K562 (cell line): ENCODE measurements around the gene CARD18. TPM values are rescaled to one million over a fixed set of nuclear protein-coding genes. Genes with fewer than 3 reads are reported as not detected.

ENCODE experiments used
- ATAC-seq: fragments of 200-7000 bp; cut with Tn5 transposase; 3 replicates; pipeline ENCODE4 v1.9.1; 2020; ENCODE audit warnings: moderate library complexity
- BruUV-seq: library from RNA; stranded (reverse); fragments of 400-500 nt; replicated peaks from 2 replicates; lab custom pipeline; 2021; lab: Mats Ljungman, UMichigan
- CTCF ChIA-PET: fragments of 300-600 bp; formaldehyde crosslinking; extraction: SDS; loops from one replicate; lab custom pipeline; 2021; ENCODE audit warnings: low intra/inter-chr PET ratio; lab: Yijun Ruan, JAX
- POLR2A ChIA-PET: fragments of 300-600, 350-650 bp; sonication (Branson Sonifier 250); formaldehyde crosslinking; extraction: SDS; loops from one replicate; lab custom pipeline; 2021; ENCODE audit warnings: antibody characterized with exemption, inconsistent platforms; lab: Yijun Ruan, JAX
- DNase-seq, 4 experiments: peaks; one replicate each; pipeline versions ENCODE4 v3.0.0 to v3.0.0-alpha.2; 2011 to 2018; ENCODE audit warnings: low spot score in 3 of 4, mixed read lengths in 3 of 4; ENCODE audit errors: extremely low read depth in 1 of 4
- FAIRE-seq: peaks from 2 replicates; lab custom pipeline; 2011; peaks lifted over from hg19 to GRCh38; lab: Jason Lieb, UNC
- H2AFZ ChIP-seq: 2 replicates; pipeline ENCODE4 v1.6.0; 2011; ENCODE audit warnings: low read depth, low read length, control low read depth, inconsistent platforms
- H3K27ac ChIP-seq: fragments of 200-600 bp; 3 replicates; pipeline ENCODE4 v1.8.0; 2011; ENCODE audit warnings: low read depth, mild to moderate bottlenecking, control low read depth, inconsistent platforms, low read length, moderate library complexity, mixed read lengths; ENCODE audit errors: extremely low read depth
- H3K27me3 ChIP-seq, 2 experiments: fragments of 300-600 bp in 1 of 2; 2 replicates in 1 of 2; 3 replicates in 1 of 2; pipeline versions ENCODE4 v1.6.0 to v1.8.0; 2011; ENCODE audit warnings: inconsistent platforms in 2 of 2, low read length in 2 of 2, mild to moderate bottlenecking in 1 of 2, mixed read lengths in 1 of 2, moderate library complexity in 1 of 2; ENCODE audit not compliant: control insufficient read depth in 2 of 2, insufficient read depth in 2 of 2
- H3K36me3 ChIP-seq: fragments of 300-600 bp; 3 replicates; pipeline ENCODE4 v1.8.0; 2011; ENCODE audit warnings: mild to moderate bottlenecking, low read length, inconsistent platforms; ENCODE audit not compliant: control insufficient read depth, insufficient read depth
- H3K4me1 ChIP-seq, 2 experiments: fragments of 200-600 bp in 1 of 2; replicated peaks in 1 of 2; 2 replicates in 1 of 2; 3 replicates in 1 of 2; pipeline versions ENCODE4 v1.5.1 to v1.8.0; 2011; ENCODE audit warnings: inconsistent platforms in 2 of 2, low read length in 2 of 2, mild to moderate bottlenecking in 1 of 2, mixed read lengths in 1 of 2, moderate library complexity in 1 of 2; ENCODE audit not compliant: control insufficient read depth in 2 of 2, insufficient read depth in 2 of 2
- H3K4me2 ChIP-seq: 2 replicates; pipeline ENCODE4 v1.6.1; 2011; ENCODE audit warnings: low read length, control low read depth, inconsistent platforms, mixed read lengths; ENCODE audit not compliant: insufficient read depth
- H3K4me3 ChIP-seq: fragments of 200-600 bp; sonication (generic), shearing (Covaris generic); 2 replicates; pipeline ENCODE4 v1.5.1; 2016; ENCODE audit warnings: control low read depth, inconsistent platforms
- H3K79me2 ChIP-seq: fragments of 200-600 bp; 3 replicates; pipeline ENCODE4 v1.8.0; 2011; ENCODE audit warnings: low read length, inconsistent platforms; ENCODE audit not compliant: control insufficient read depth, insufficient read depth
- H3K9ac ChIP-seq, 2 experiments: 2 replicates each; pipeline versions ENCODE4 v1.6.0 to v1.6.1; 2011; ENCODE audit warnings: low read depth in 2 of 2, low read length in 2 of 2, control low read depth in 1 of 2, inconsistent platforms in 1 of 2, mild to moderate bottlenecking in 1 of 2, mixed read lengths in 1 of 2; ENCODE audit not compliant: insufficient read depth in 1 of 2
- H3K9me1 ChIP-seq: one replicate; pipeline ENCODE4 v1.6.0; 2011; ENCODE audit warnings: inconsistent platforms, mild to moderate bottlenecking, low read length, moderate library complexity; ENCODE audit not compliant: control insufficient read depth, insufficient read depth
- H3K9me3 ChIP-seq: replicated peaks from 2 replicates; pipeline ENCODE4 v1.5.1; 2011; ENCODE audit warnings: low read depth, low read length, inconsistent platforms; ENCODE audit not compliant: control insufficient read depth, insufficient read depth
- H4K20me1 ChIP-seq: replicated peaks from 2 replicates; pipeline ENCODE4 v1.6.1; 2011; ENCODE audit warnings: low read length, inconsistent platforms, mixed read lengths; ENCODE audit not compliant: control insufficient read depth, insufficient read depth
- FOS ChIP-seq: IDR thresholded peaks from 3 replicates; pipeline ENCODE4 v1.6.1; 2011; ENCODE audit not compliant: insufficient read length; ENCODE audit errors: extremely low read depth
- MAFF ChIP-seq: IDR thresholded peaks from 2 replicates; pipeline ENCODE4 v1.6.1; 2012; ENCODE audit warnings: low read length, improper control_type of control experiment
- NCOA1 ChIP-seq: fragments of 450-650 bp; IDR thresholded peaks from 2 replicates; pipeline ENCODE4 v1.6.1; 2016; ENCODE audit warnings: low read depth
- SMARCA4 ChIP-seq: fragments of 450-650 bp; IDR thresholded peaks from 2 replicates; pipeline ENCODE4 v1.6.1; 2016
- ZFP1 ChIP-seq: fragments of 450-650 bp; formaldehyde crosslinking; IDR thresholded peaks from 2 replicates; pipeline ENCODE4 v1.4.0; 2020; ENCODE audit warnings: mild to moderate bottlenecking, mixed read lengths
- WGBS: fragments of 100-300 bp; shearing (Covaris generic); methylation state at CpG from one replicate; pipeline ENCODE4 v1.1.6; 2016; ENCODE audit warnings: low coverage, mixed read lengths; ENCODE audit not compliant: insufficient coverage; ENCODE audit errors: missing lambda C conversion rate; 5-methylcytosine and 5-hydroxymethylcytosine counted together
- in situ Hi-C: fragments of 300-500 bp; cut with MboI; formaldehyde crosslinking; loops from 4 replicates; pipeline ENCODE4 v1.15.0; 2018; ENCODE audit warnings: inconsistent platforms, mixed read lengths
- intact Hi-C: fragments of 100-400 bp; cut with micrococcal nuclease; formaldehyde crosslinking; loops from 2 replicates; pipeline ENCODE4 v1.14.2; 2022
- polyA plus RNA-seq, 8 experiments: library from polyadenylated mRNA; depleted of rRNA in 4 of 8; stranded (reverse) in 5 of 8; unstranded in 3 of 8; fragments of >200 nt; fragmentation: Nextera tagmentation in 2 of 8; fragmentation: Illumina TruSeq in 1 of 8; extraction: Ambion mirVana in 2 of 8; extraction: Trizol in 1 of 8; gene quantifications; 2 replicates each; pipeline versions ENCODE4 v1.2.1 to v1.2.3, GENCODE V29; 2011 to 2014; ENCODE audit warnings: inconsistent platforms in 1 of 8, missing spikeins in 1 of 8
- total RNA-seq, 7 experiments: library from RNA; depleted of rRNA in 6 of 7; stranded (reverse); fragments of >200 nt in 6 of 7; fragmentation: Illumina TruSeq in 2 of 7; extraction: Trizol in 2 of 7; gene quantifications; 2 replicates each; pipeline versions ENCODE4 v1.2.1 to v1.2.3, GENCODE V29; 2011 to 2021; ENCODE audit warnings: low replicate concordance in 1 of 7
- TF ChIP-seq, protein P1 (sequence below), 2 experiments: fragments of 450-650 bp in 1 of 2; IDR thresholded peaks; 2 replicates each; pipeline ENCODE4 v1.6.1; 2011 to 2017; ENCODE audit warnings: low read depth in 2 of 2, antibody characterized with exemption in 1 of 2, borderline replicate concordance in 1 of 2, low read length in 1 of 2, mild to moderate bottlenecking in 1 of 2, mixed read lengths in 1 of 2; ENCODE audit not compliant: control insufficient read depth in 1 of 2

Gene CARD18
- total and polyA plus RNA-seq, 9 of the 15 experiments (the other 6 are each of a cell fraction or from before 2014, with no cell fraction given): 1.5 to 4.7 (median 2.9) TPM

DNA sequence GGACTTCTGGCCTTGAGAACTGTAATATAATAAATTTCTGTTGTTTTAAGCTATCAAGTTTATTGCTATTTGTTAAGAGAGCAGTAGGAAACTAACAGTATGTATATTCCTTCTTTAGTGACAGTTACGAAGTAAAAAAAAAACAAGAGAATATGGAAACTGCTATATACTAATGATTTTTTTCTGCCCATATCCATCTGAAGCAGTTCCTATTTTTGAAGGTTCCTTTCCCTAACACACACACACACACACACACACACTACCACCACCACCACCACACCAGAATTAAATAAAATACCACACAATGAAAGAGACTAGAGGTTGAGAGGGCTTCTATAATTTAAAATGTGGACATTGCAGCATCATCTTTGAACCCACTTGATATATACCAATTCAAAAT, 44.4 kb upstream of the CARD18 start:
- H3K27ac ChIP-seq: no peak overlapping the region
- no peak for TF ChIP-seq ZFP1
- TF ChIP-seq SMARCA4: no peak
- no peak for TF ChIP-seq MAFF
- TF ChIP-seq, protein P1, sequence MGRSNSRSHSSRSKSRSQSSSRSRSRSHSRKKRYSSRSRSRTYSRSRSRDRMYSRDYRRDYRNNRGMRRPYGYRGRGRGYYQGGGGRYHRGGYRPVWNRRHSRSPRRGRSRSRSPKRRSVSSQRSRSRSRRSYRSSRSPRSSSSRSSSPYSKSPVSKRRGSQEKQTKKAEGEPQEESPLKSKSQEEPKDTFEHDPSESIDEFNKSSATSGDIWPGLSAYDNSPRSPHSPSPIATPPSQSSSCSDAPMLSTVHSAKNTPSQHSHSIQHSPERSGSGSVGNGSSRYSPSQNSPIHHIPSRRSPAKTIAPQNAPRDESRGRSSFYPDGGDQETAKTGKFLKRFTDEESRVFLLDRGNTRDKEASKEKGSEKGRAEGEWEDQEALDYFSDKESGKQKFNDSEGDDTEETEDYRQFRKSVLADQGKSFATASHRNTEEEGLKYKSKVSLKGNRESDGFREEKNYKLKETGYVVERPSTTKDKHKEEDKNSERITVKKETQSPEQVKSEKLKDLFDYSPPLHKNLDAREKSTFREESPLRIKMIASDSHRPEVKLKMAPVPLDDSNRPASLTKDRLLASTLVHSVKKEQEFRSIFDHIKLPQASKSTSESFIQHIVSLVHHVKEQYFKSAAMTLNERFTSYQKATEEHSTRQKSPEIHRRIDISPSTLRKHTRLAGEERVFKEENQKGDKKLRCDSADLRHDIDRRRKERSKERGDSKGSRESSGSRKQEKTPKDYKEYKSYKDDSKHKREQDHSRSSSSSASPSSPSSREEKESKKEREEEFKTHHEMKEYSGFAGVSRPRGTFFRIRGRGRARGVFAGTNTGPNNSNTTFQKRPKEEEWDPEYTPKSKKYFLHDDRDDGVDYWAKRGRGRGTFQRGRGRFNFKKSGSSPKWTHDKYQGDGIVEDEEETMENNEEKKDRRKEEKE (IDR thresholded peaks at IDR 0.05; ENCODE audit: borderline replicate concordance in 1 of 2, control insufficient read depth in 1 of 2, low read depth in 2 of 2, low read length in 1 of 2): no peak
- TF ChIP-seq NCOA1: no peak
- TF ChIP-seq FOS: no peak
- TF ChIP-seq, all 486 proteins: peak for 0
- Histone ChIP-seq H4K20me1 (no peaks in the 10 kb centered on the region), H3K36me3 (no peaks in the 10 kb centered on the region), H3K79me2 (no peaks in the 10 kb centered on the region), H3K9ac (no peak overlapping the region), H3K9me3 (0 out of 2 replicates have a peak, but pooled peaks cover 2% of the 10 kb centered on the region), H3K4me3 (no peak overlapping the region), H2AFZ (no peak overlapping the region), H3K27me3 (no peaks in the 10 kb centered on the region), H3K9me1 (no peaks in the 10 kb centered on the region), H3K4me1 (no peaks in the 10 kb centered on the region), H3K4me2 (no peak overlapping the region)
- ChIA-PET CTCF (no interaction called here), POLR2A (no interaction called here)
- 0% methylated on average over 1 of the region's 1 CpG for WGBS
- ATAC-seq (no peak), DNase-seq (no peak), FAIRE-seq (no peak)
- BruUV-seq: no TSS peak
- in situ Hi-C loops (no loop called here), intact Hi-C loops (no loop called here)
